ENCODE measurements around the gene ARHGEF28.

The ARHGEF28 gene

GRCh38 chr5:73625944-73626811, at the start of gene ARHGEF28:
Gene ARHGEF28 (plus strand): TSS chr5:73626196. CDS start chr5:73684852, 58,656 bp downstream.
- no peak within 1 kb of the TSS for H3K27ac ChIP-seq (ENCODE audit: low read length)
- no peaks in the 10 kb centered on the region for H3K9me3 ChIP-seq (ENCODE audit: control insufficient read depth, low read depth, low read length)
- no peak within 1 kb of the TSS for H3K9ac ChIP-seq (ENCODE audit: low read length)
- H3K36me3 ChIP-seq (ENCODE audit: control insufficient read depth, low read depth, low read length): no peaks in the 10 kb centered on the region
- peaks cover 44% of the 10 kb centered on the region for H3K27me3 ChIP-seq (ENCODE audit: control insufficient read depth, insufficient read depth, low read length)
- peaks cover 3% of the 10 kb centered on the region for H3K4me1 ChIP-seq (ENCODE audit: control insufficient read depth, low read depth, low read length)
- H3K4me3 ChIP-seq (ENCODE audit: low read length): peak within 1 kb of the TSS; percentile 72

- H3K9me3 ChIP-seq (ENCODE audit: control insufficient read depth, low read depth, low read length): no peaks in the 10 kb centered on the region
- H3K27ac ChIP-seq (ENCODE audit: low read length): no peak overlapping the region
- no peaks in the 10 kb centered on the region for H3K27me3 ChIP-seq (ENCODE audit: control insufficient read depth, insufficient read depth, low read length)
- H3K4me1 ChIP-seq (ENCODE audit: control insufficient read depth, low read depth, low read length): no peaks in the 10 kb centered on the region
- peaks cover 29% of the 10 kb centered on the region for H3K36me3 ChIP-seq (ENCODE audit: control insufficient read depth, low read depth, low read length)
- H3K9ac ChIP-seq (ENCODE audit: low read length): no peak overlapping the region
- no peak overlapping the region for H3K4me3 ChIP-seq (ENCODE audit: low read length)
Observed at GRCh38 chr5:73582285-73583145, 43.5 kb upstream of the ARHGEF28 start.

GRCh38 chr5:73587923-73588322, 38.1 kb upstream of the ARHGEF28 start:
- Histone ChIP-seq H3K27me3 (ENCODE audit: control insufficient read depth, insufficient read depth, low read length) (no peaks in the 10 kb centered on the region), H3K36me3 (ENCODE audit: control insufficient read depth, low read depth, low read length) (no peaks in the 10 kb centered on the region), H3K27ac (ENCODE audit: low read length) (no peak overlapping the region), H3K9ac (ENCODE audit: low read length) (no peak overlapping the region), H3K4me1 (ENCODE audit: control insufficient read depth, low read depth, low read length) (no peaks in the 10 kb centered on the region), H3K4me3 (ENCODE audit: low read length) (no peak overlapping the region), H3K9me3 (ENCODE audit: control insufficient read depth, low read depth, low read length) (no peaks in the 10 kb centered on the region)

- Histone ChIP-seq H3K27me3 (ENCODE audit: control insufficient read depth, insufficient read depth, low read length) (no peaks in the 10 kb centered on the region), H3K4me3 (ENCODE audit: low read length) (no peak overlapping the region), H3K27ac (ENCODE audit: low read length) (no peak overlapping the region), H3K36me3 (ENCODE audit: control insufficient read depth, low read depth, low read length) (no peaks in the 10 kb centered on the region), H3K9ac (ENCODE audit: low read length) (no peak overlapping the region), H3K9me3 (ENCODE audit: control insufficient read depth, low read depth, low read length) (no peaks in the 10 kb centered on the region), H3K4me1 (ENCODE audit: control insufficient read depth, low read depth, low read length) (no peaks in the 10 kb centered on the region)
Observed at GRCh38 chr5:73591102-73591695, 34.8 kb upstream of the ARHGEF28 start.

- Histone ChIP-seq H3K4me3 (ENCODE audit: low read length) (no peak overlapping the region), H3K27me3 (ENCODE audit: control insufficient read depth, insufficient read depth, low read length) (no peaks in the 10 kb centered on the region), H3K36me3 (ENCODE audit: control insufficient read depth, low read depth, low read length) (no peaks in the 10 kb centered on the region), H3K27ac (ENCODE audit: low read length) (no peak overlapping the region), H3K9me3 (ENCODE audit: control insufficient read depth, low read depth, low read length) (no peaks in the 10 kb centered on the region), H3K4me1 (ENCODE audit: control insufficient read depth, low read depth, low read length) (no peaks in the 10 kb centered on the region), H3K9ac (ENCODE audit: low read length) (no peak overlapping the region)
Observed at GRCh38 chr5:73591698-73592501, 34.1 kb upstream of the ARHGEF28 start.

GRCh38 chr5:73592551-73592950, 33.4 kb upstream of the ARHGEF28 start:
- Histone ChIP-seq H3K9ac (ENCODE audit: low read length) (no peak overlapping the region), H3K27ac (ENCODE audit: low read length) (no peak overlapping the region), H3K4me1 (ENCODE audit: control insufficient read depth, low read depth, low read length) (no peaks in the 10 kb centered on the region), H3K9me3 (ENCODE audit: control insufficient read depth, low read depth, low read length) (no peaks in the 10 kb centered on the region), H3K4me3 (ENCODE audit: low read length) (no peak overlapping the region), H3K27me3 (ENCODE audit: control insufficient read depth, insufficient read depth, low read length) (no peaks in the 10 kb centered on the region), H3K36me3 (ENCODE audit: control insufficient read depth, low read depth, low read length) (no peaks in the 10 kb centered on the region)

- H3K4me3 ChIP-seq (ENCODE audit: low read length): no peak overlapping the region
- no peak overlapping the region for H3K9ac ChIP-seq (ENCODE audit: low read length)
- no peak overlapping the region for H3K27ac ChIP-seq (ENCODE audit: low read length)
- no peaks in the 10 kb centered on the region for H3K27me3 ChIP-seq (ENCODE audit: control insufficient read depth, insufficient read depth, low read length)
- no peaks in the 10 kb centered on the region for H3K9me3 ChIP-seq (ENCODE audit: control insufficient read depth, low read depth, low read length)
- no peaks in the 10 kb centered on the region for H3K36me3 ChIP-seq (ENCODE audit: control insufficient read depth, low read depth, low read length)
- H3K4me1 ChIP-seq (ENCODE audit: control insufficient read depth, low read depth, low read length): no peaks in the 10 kb centered on the region
Observed at GRCh38 chr5:73596705-73597328, 29.2 kb upstream of the ARHGEF28 start.

GRCh38 chr5:73599380-73599779, 26.6 kb upstream of the ARHGEF28 start:
- H3K9ac ChIP-seq (ENCODE audit: low read length): no peak overlapping the region
- H3K36me3 ChIP-seq (ENCODE audit: control insufficient read depth, low read depth, low read length): no peaks in the 10 kb centered on the region
- no peaks in the 10 kb centered on the region for H3K27me3 ChIP-seq (ENCODE audit: control insufficient read depth, insufficient read depth, low read length)
- H3K27ac ChIP-seq (ENCODE audit: low read length): no peak overlapping the region
- no peaks in the 10 kb centered on the region for H3K9me3 ChIP-seq (ENCODE audit: control insufficient read depth, low read depth, low read length)
- H3K4me1 ChIP-seq (ENCODE audit: control insufficient read depth, low read depth, low read length): no peaks in the 10 kb centered on the region
- H3K4me3 ChIP-seq (ENCODE audit: low read length): no peak overlapping the region

GRCh38 chr5:73603998-73604397, 22.0 kb upstream of the ARHGEF28 start:
- no peak overlapping the region for H3K27ac ChIP-seq (ENCODE audit: low read length)
- H3K4me3 ChIP-seq (ENCODE audit: low read length): no peak overlapping the region
- H3K9me3 ChIP-seq (ENCODE audit: control insufficient read depth, low read depth, low read length): no peaks in the 10 kb centered on the region
- H3K4me1 ChIP-seq (ENCODE audit: control insufficient read depth, low read depth, low read length): no peaks in the 10 kb centered on the region
- H3K9ac ChIP-seq (ENCODE audit: low read length): no peak overlapping the region
- H3K36me3 ChIP-seq (ENCODE audit: control insufficient read depth, low read depth, low read length): no peaks in the 10 kb centered on the region
- H3K27me3 ChIP-seq (ENCODE audit: control insufficient read depth, insufficient read depth, low read length): no peaks in the 10 kb centered on the region

- no peaks in the 10 kb centered on the region for H3K36me3 ChIP-seq (ENCODE audit: control insufficient read depth, low read depth, low read length)
- no peaks in the 10 kb centered on the region for H3K4me1 ChIP-seq (ENCODE audit: control insufficient read depth, low read depth, low read length)
- H3K9ac ChIP-seq (ENCODE audit: low read length): no peak overlapping the region
- H3K27ac ChIP-seq (ENCODE audit: low read length): no peak overlapping the region
- H3K27me3 ChIP-seq (ENCODE audit: control insufficient read depth, insufficient read depth, low read length): no peaks in the 10 kb centered on the region
- no peaks in the 10 kb centered on the region for H3K9me3 ChIP-seq (ENCODE audit: control insufficient read depth, low read depth, low read length)
- no peak overlapping the region for H3K4me3 ChIP-seq (ENCODE audit: low read length)
Observed at GRCh38 chr5:73605223-73606087, 20.5 kb upstream of the ARHGEF28 start.

Measured in iPS-18a (cell line).